ENCODE results near the gene ODR4.
"Not testable (repeated sequence)": the region's sequence is repeated elsewhere in the genome, so short reads cannot be mapped to it uniquely, and the experiment has no call there.

ODR4 gene

DNA sequence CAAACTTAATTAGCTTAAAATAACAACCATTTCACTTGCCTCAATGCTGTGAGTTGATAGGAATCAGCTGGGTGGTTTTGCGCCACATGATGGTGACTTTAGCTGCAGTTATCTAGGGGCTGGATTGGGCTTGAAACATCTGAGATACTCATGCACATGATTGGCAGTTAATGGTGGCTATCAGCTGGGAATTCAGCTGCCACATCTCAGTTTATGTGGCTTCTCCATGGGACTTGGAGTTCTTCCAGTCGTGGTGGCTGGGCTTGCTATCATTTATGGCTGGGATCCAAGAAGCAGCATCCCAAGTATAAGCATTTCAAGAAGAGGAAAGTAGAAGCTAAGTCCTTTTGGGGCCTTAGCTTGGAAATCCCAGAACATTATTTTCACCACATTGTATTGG lies 48.9 kb downstream of the ODR4 start:
- DNase-seq = no peak

- no peak for DNase-seq
Observed at GRCh38 chr1:186426118-186426517, 50.5 kb downstream of the ODR4 start.

GRCh38 chr1:186429017-186429416 lies 53.4 kb downstream of the ODR4 start:
- DNase-seq = no peak

- peak; percentile 33 for DNase-seq
Observed at GRCh38 chr1:186435336-186435735, 59.7 kb downstream of the ODR4 start.

GRCh38 chr1:186438567-186438966 lies 62.9 kb downstream of the ODR4 start:
- no peak for DNase-seq

- no peak for DNase-seq
Observed at GRCh38 chr1:186440584-186440983, 64.9 kb downstream of the ODR4 start.

GRCh38 chr1:186442651-186443375 lies 67.2 kb downstream of the ODR4 start:
- DNase-seq = peak; percentile 67

DNA sequence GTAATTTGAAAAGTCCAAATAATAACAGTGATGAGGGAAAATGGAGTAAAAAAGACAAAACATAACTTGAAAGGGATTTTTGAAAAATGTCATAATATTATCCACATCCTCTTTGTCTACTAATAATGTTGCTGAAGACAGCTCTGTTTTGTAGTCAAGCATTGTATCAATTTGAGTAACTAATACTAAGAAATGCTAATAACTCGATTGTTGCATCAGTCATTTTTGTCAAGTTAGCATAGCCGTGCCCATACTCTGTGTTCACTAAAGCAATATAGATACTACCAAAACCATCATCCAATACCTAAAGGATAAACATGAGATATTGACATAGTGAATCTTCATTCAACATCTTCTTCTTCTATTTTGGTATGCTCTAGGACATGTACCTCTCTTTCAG lies 68.0 kb downstream of the ODR4 start:
- DNase-seq = no peak

DNA sequence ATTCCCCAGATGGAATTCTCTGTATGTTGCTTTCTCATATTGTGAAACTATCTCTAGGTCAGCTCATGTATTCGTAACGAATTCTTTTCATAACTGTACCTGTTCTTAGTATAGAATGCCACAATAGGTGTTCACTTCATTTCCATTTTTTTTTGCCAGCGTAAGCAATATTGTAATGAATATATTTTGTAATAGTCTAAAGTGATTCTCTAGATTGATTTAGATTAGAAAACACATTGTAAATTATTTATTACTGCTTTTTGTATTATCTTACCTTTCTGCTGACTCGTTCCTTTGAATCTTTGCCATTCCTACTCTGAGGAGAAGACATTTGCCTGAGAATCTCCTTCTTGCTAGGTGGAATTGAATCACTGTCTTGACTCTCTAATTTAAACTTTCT lies 70.5 kb downstream of the ODR4 start:
- DNase-seq = no peak

DNA sequence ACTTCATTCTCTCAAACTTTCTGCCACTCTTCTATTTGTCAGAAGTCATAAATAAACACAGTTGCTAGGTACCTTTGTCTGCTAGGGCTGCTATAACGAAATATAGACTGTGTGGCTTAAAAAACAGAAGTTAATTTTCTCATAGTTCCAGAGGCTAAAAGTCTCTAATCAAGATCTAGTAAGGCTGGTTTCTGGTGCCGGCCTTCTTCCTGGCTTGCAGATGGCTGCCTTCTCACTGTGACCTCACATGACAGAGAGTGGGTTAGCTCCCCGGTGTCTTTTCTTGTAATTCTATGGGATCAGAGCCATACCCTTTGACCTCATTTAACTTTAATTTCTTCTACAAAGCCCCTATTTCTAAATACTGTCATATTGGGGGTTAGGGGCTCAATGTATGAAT lies 79.3 kb downstream of the ODR4 start:
- no peak for DNase-seq

DNA sequence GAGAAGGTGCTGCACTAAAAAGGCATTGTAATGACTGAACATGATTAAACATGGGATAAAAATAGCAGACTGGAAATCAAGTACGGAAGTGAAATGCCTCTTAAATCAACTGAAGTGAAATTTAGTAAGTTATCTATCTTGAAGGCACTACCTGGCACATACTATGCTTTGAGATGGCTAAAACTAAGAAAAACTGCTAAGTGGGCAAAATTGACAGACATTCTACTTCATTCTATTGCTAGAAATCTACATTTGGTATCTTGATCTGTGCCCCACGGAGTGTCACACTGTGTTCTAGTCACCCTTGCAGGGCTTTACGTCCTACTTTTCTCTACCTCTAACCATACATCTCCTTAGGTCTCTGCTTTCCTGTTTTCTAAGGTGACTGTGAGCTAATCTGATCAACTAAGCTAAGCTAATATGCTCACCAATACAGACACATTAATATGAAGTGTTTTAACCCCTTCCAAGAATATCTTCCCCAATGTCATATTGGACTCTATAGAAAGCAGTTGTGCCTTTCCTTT lies 81.2 kb downstream of the ODR4 start:
- DNase-seq = no peak

DNA sequence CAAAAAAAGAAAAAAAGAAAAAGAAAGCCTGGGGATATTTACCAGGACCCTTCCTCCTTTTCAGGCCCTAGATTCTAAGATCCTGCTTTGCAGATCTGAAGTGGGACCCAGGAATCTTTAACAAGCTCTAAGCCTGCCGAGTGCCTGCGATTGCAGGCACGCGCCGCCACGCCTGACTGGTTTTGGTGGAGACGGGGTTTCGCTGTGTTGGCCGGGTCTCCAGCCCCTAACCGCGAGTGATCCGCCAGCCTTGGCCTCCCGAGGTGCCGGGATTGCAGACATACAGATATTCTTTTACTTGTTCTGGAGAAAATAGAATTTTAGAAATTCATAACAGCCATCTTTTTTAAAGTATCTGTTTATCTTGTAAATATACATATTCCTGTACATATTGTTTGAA lies 83.5 kb downstream of the ODR4 start:
- not testable (repeated sequence) for DNase-seq

- DNase-seq = no peak
Observed at GRCh38 chr1:186461014-186461413, 85.4 kb downstream of the ODR4 start, which contains the start of gene PDC. Gene PDC, minus strand, starts transcription at chr1:186461114. Its CDS starts 11,655 bp downstream, at chr1:186449459.

DNA sequence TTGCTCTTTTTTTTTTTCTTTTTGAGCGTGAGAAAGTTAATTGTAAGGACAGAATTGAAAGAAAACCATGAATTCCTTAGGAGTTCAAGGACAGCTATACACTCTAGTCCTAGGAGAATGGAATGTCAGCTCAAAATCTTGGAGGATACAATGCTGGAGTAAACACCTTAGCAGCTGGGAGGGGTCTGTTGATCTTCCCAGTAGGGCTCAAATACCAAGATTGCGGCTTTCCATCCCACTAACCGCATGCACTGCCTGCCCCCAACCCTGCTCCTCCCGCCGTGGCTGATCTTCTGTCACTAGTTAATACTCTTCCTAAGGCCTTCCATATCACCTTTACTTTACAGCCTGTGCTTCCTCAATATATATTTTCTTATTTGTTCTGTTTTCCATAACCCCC lies 87.9 kb downstream of the ODR4 start:
- DNase-seq = no peak

- no peak for DNase-seq
Observed at GRCh38 chr1:186463926-186464325, 88.3 kb downstream of the ODR4 start.

- DNase-seq = not testable (repeated sequence)
Observed at GRCh38 chr1:186465491-186465890, 89.9 kb downstream of the ODR4 start.

- peak; percentile 54 for DNase-seq
Observed at GRCh38 chr1:186465946-186466345, 90.3 kb downstream of the ODR4 start.

Data from fibroblast of skin of abdomen (primary cell).